Neuronal stem cell (in vitro differentiated cells): Measurements from ENCODE around the gene GCNT2.

Experiments
- DNase-seq: peaks from one replicate; pipeline ENCODE4 v3.0.0-alpha.2; 2013; ENCODE audit warnings: low spot score
- H2AFZ ChIP-seq: one replicate; pipeline ENCODE4 v1.6.1; 2013; ENCODE audit warnings: mild to moderate bottlenecking, low read length, inconsistent platforms
- H2AK5ac ChIP-seq: 2 replicates; pipeline ENCODE4 v1.6.1; 2013; ENCODE audit warnings: low read depth, mild to moderate bottlenecking, inconsistent platforms, low read length, moderate library complexity, mixed read lengths
- H2BK120ac ChIP-seq: 2 replicates; pipeline ENCODE4 v1.6.1; 2013; ENCODE audit warnings: low read depth, mild to moderate bottlenecking, inconsistent platforms, low read length, moderate library complexity, mixed read lengths
- H2BK12ac ChIP-seq: one replicate; pipeline ENCODE4 v1.6.1; 2013; ENCODE audit warnings: low read length, inconsistent platforms
- H2BK15ac ChIP-seq: 2 replicates; pipeline ENCODE4 v1.6.1; 2013; ENCODE audit warnings: mild to moderate bottlenecking, low read length, inconsistent platforms, mixed read lengths
- H2BK5ac ChIP-seq: one replicate; pipeline ENCODE4 v1.6.1; 2013; ENCODE audit warnings: inconsistent platforms, mild to moderate bottlenecking, low read length, moderate library complexity
- H3K14ac ChIP-seq: one replicate; pipeline ENCODE4 v1.6.1; 2013; ENCODE audit warnings: low read length, inconsistent platforms
- H3K18ac ChIP-seq: 2 replicates; pipeline ENCODE4 v1.6.1; 2013; ENCODE audit warnings: low read length, inconsistent platforms
- H3K23ac ChIP-seq: 2 replicates; pipeline ENCODE4 v1.6.1; 2013; ENCODE audit warnings: low read depth, mild to moderate bottlenecking, mixed read lengths, low read length, inconsistent platforms; ENCODE audit not compliant: poor library complexity
- H3K27ac ChIP-seq: replicated peaks from 3 replicates; pipeline ENCODE4 v1.5.1; 2013; ENCODE audit warnings: low read length, inconsistent platforms
- H3K27me3 ChIP-seq, 3 experiments: 2 replicates each; pipeline ENCODE4 v1.6.1; 2013; ENCODE audit warnings: low read length in 3 of 3, mild to moderate bottlenecking in 2 of 3, inconsistent platforms in 1 of 3, low read depth in 1 of 3, mixed read lengths in 1 of 3, moderate library complexity in 1 of 3; ENCODE audit not compliant: control insufficient read depth in 3 of 3, insufficient read depth in 3 of 3
- H3K36me3 ChIP-seq, 2 donors: replicated peaks in 1 of 2; 2 replicates each; pipeline ENCODE4 v1.6.1; 2013; ENCODE audit warnings: low read length in 2 of 2; ENCODE audit not compliant: control insufficient read depth in 2 of 2, insufficient read depth in 2 of 2
- H3K4ac ChIP-seq: 2 replicates; pipeline ENCODE4 v1.6.1; 2013; ENCODE audit warnings: inconsistent platforms, mild to moderate bottlenecking, low read length, moderate library complexity
- H3K4me1 ChIP-seq, 2 donors: 1 replicate in 1 of 2; 2 replicates in 1 of 2; pipeline ENCODE4 v1.6.1; 2013; ENCODE audit warnings: low read length in 2 of 2, low read depth in 1 of 2; ENCODE audit not compliant: control insufficient read depth in 2 of 2, insufficient read depth in 1 of 2
- H3K4me2 ChIP-seq: one replicate; pipeline ENCODE4 v1.6.1; 2013; ENCODE audit warnings: mild to moderate bottlenecking, low read length, inconsistent platforms; ENCODE audit not compliant: insufficient read depth, poor library complexity, severe bottlenecking
- H3K4me3 ChIP-seq, 2 donors: 2 replicates each; pipeline ENCODE4 v1.5.1; 2013; ENCODE audit warnings: low read length in 2 of 2, mild to moderate bottlenecking in 2 of 2, inconsistent platforms in 1 of 2, moderate library complexity in 1 of 2
- H3K79me1 ChIP-seq: one replicate; pipeline ENCODE4 v1.6.1; 2013; ENCODE audit warnings: low read depth, mild to moderate bottlenecking, inconsistent platforms, low read length, moderate library complexity
- H3K9ac ChIP-seq: one replicate; pipeline ENCODE4 v1.6.1; 2013; ENCODE audit warnings: mild to moderate bottlenecking, low read depth, low read length, inconsistent platforms; ENCODE audit not compliant: poor library complexity
- H3K9me3 ChIP-seq, 2 donors: replicated peaks in 1 of 2; 2 replicates each; pipeline versions ENCODE3 to v1.6.1; 2013; ENCODE audit warnings: low read length in 2 of 2, mild to moderate bottlenecking in 2 of 2, inconsistent platforms in 1 of 2, low read depth in 1 of 2, mixed read lengths in 1 of 2, moderate library complexity in 1 of 2; ENCODE audit not compliant: control insufficient read depth in 2 of 2, insufficient read depth in 1 of 2
- H4K8ac ChIP-seq: one replicate; pipeline ENCODE4 v1.6.1; 2013; ENCODE audit warnings: low read depth, mild to moderate bottlenecking, inconsistent platforms, low read length, moderate library complexity
- H4K91ac ChIP-seq: one replicate; pipeline ENCODE4 v1.6.1; 2013; ENCODE audit warnings: low read length, low read depth, mild to moderate bottlenecking, inconsistent platforms; ENCODE audit not compliant: poor library complexity
- WGBS, 2 donors: extraction: QIAGEN DNeasy Blood & Tissue Kit; methylation state at CpG; one replicate each; pipeline ENCODE4 v1.1.7; 2013; ENCODE audit warnings: missing lambda C conversion rate in 2 of 2, mixed read lengths in 1 of 2; ENCODE audit not compliant: insufficient read length in 2 of 2, insufficient replicate concordance in 1 of 2; ENCODE audit errors: extremely low coverage in 2 of 2; 5-methylcytosine and 5-hydroxymethylcytosine counted together

The GCNT2 gene

GRCh38 chr6:10643201-10643651 is 122.1 kb downstream of the GCNT2 start:
- no peak overlapping the region for H4K8ac ChIP-seq
- DNase-seq: no peak
- no peak overlapping the region for H3K18ac ChIP-seq
- no peak overlapping the region for H2BK12ac ChIP-seq
- H3K9ac ChIP-seq: no peak overlapping the region
- no peak overlapping the region for H4K91ac ChIP-seq
- H2BK120ac ChIP-seq: no peak overlapping the region
- no peak overlapping the region for H3K14ac ChIP-seq
- no peak overlapping the region for H2AK5ac ChIP-seq
- no peak overlapping the region for H3K4me2 ChIP-seq
- H3K27ac ChIP-seq: no peak overlapping the region
- no peaks in the 10 kb centered on the region for H3K79me1 ChIP-seq
- H3K9me3 ChIP-seq: peaks cover 0 to 3% of the 10 kb centered on the region in 2 donors
- no peak overlapping the region for H3K4ac ChIP-seq
- H3K23ac ChIP-seq: no peak overlapping the region
- no peaks in the 10 kb centered on the region for H3K27me3 ChIP-seq
- H2BK5ac ChIP-seq: no peak overlapping the region
- H3K36me3 ChIP-seq: no peaks in the 10 kb centered on the region
- no peak overlapping the region for H2BK15ac ChIP-seq
- no peak overlapping the region for H2AFZ ChIP-seq
- peaks cover 0 to 6% of the 10 kb centered on the region in 2 donors for H3K4me1 ChIP-seq
- WGBS, 2 donors: no CpG with 5 or more reads among the region's 3 CpGs
- no peak overlapping the region for H3K4me3 ChIP-seq

GRCh38 chr6:10644225-10644624 is 123.1 kb downstream of the GCNT2 start:
- no peak overlapping the region for H3K4ac ChIP-seq
- no peak for DNase-seq
- H2BK15ac ChIP-seq: no peak overlapping the region
- no peak overlapping the region for H3K4me3 ChIP-seq
- H3K23ac ChIP-seq: no peak overlapping the region
- H4K8ac ChIP-seq: no peak overlapping the region
- WGBS, 2 donors: no CpG with 5 or more reads among the region's 1 CpG
- no peak overlapping the region for H4K91ac ChIP-seq
- no peak overlapping the region for H2BK5ac ChIP-seq
- no peak overlapping the region for H3K9ac ChIP-seq
- H3K14ac ChIP-seq: no peak overlapping the region
- no peak overlapping the region for H3K4me2 ChIP-seq
- H3K9me3 ChIP-seq: no peaks in the 10 kb centered on the region
- no peaks in the 10 kb centered on the region for H3K36me3 ChIP-seq
- H2BK120ac ChIP-seq: no peak overlapping the region
- no peak overlapping the region for H3K27ac ChIP-seq
- no peak overlapping the region for H2AFZ ChIP-seq
- no peaks in the 10 kb centered on the region for H3K79me1 ChIP-seq
- peaks cover 0 to 6% of the 10 kb centered on the region in 2 donors for H3K4me1 ChIP-seq
- no peaks in the 10 kb centered on the region for H3K27me3 ChIP-seq
- H2BK12ac ChIP-seq: no peak overlapping the region
- no peak overlapping the region for H2AK5ac ChIP-seq
- H3K18ac ChIP-seq: no peak overlapping the region

GRCh38 chr6:10655508-10656055 is 134.4 kb downstream of the GCNT2 start:
- H3K36me3 ChIP-seq: no peaks in the 10 kb centered on the region

GRCh38 chr6:10658910-10659698 is 138.0 kb downstream of the GCNT2 start:
- Histone ChIP-seq H3K4me1 (no peaks in the 10 kb centered on the region), H3K27me3 (no peaks in the 10 kb centered on the region), H3K18ac (peak overlapping the region; percentile 90), H2BK12ac (no peak overlapping the region), H3K4me2 (peak overlapping the region; percentile 48), H2AFZ (peak overlapping the region; percentile 87), H4K91ac (no peak overlapping the region), H3K9me3 (peaks cover 0 to 2% of the 10 kb centered on the region in 2 donors), H3K9ac (no peak overlapping the region), H3K4me3 (peak overlapping the region in 1 of 2 donors; percentile 76), H3K14ac (no peak overlapping the region), H2BK120ac (peak overlapping the region; percentile 36), H3K4ac (no peak overlapping the region), H3K36me3 (no peaks in the 10 kb centered on the region), H2BK15ac (peak overlapping the region; percentile 59), H4K8ac (no peak overlapping the region), H3K79me1 (no peaks in the 10 kb centered on the region), H2AK5ac (no peak overlapping the region), H2BK5ac (no peak overlapping the region), H3K27ac (no peak overlapping the region), H3K23ac (peak overlapping the region; percentile 66)
- DNase-seq: no peak
- no CpG with 5 or more reads among the region's 24 CpGs for WGBS, 2 donors

More at GRCh38 chr6:10655508-10656055, 134.4 kb downstream of the GCNT2 start:
- Histone ChIP-seq H4K91ac (no peak overlapping the region), H2BK120ac (no peak overlapping the region), H3K9ac (no peak overlapping the region), H3K9me3 (no peaks in the 10 kb centered on the region), H3K4ac (no peak overlapping the region), H3K27me3 (no peaks in the 10 kb centered on the region), H3K4me1 (no peaks in the 10 kb centered on the region), H2BK5ac (no peak overlapping the region), H2AFZ (no peak overlapping the region), H2BK15ac (no peak overlapping the region), H3K4me2 (no peak overlapping the region), H4K8ac (no peak overlapping the region), H2BK12ac (no peak overlapping the region), H3K79me1 (no peaks in the 10 kb centered on the region), H3K4me3 (no peak overlapping the region), H3K18ac (no peak overlapping the region), H3K23ac (no peak overlapping the region), H3K14ac (no peak overlapping the region), H3K27ac (no peak overlapping the region), H2AK5ac (no peak overlapping the region)
- WGBS, 2 donors: no CpG with 5 or more reads among the region's 12 CpGs
- DNase-seq: no peak
